Endometrial microvascular endothelial cells (primary cell): ENCODE data around the gene NFKBIL1. TPM values are rescaled to one million over a fixed set of nuclear protein-coding genes. Genes with fewer than 3 reads are reported as not detected.

Experiments
- in situ Hi-C: cut with HindIII; loops from 2 replicates; pipeline ENCODE4 v1.10.0; 2017; ENCODE audit warnings: low sequenced_read_pairs, low pct_unique_long_range_greater_than_20kb; ENCODE audit errors: inconsistent ontology term
- total RNA-seq: library from RNA; depleted of rRNA; stranded (reverse); fragments of >200 nt; gene quantifications from one replicate; pipeline ENCODE4 v1.2.3, GENCODE V29; 2015; ENCODE audit errors: inconsistent ontology term

NFKBIL1 gene
- total RNA-seq, 1 donor from 2014 or later = 13.1 TPM

GRCh38 chr6:31597006-31597405, 49.6 kb downstream of the NFKBIL1 start:
- in situ Hi-C loops = no loop called here

GRCh38 chr6:31607317-31607716, 59.9 kb downstream of the NFKBIL1 start:
- in situ Hi-C loops = no loop called here

Other genes with a start within 250 kb of the NFKBIL1 start
- 719 TPM for gene HLA-B, start 190.4 kb upstream of the NFKBIL1 start, total RNA-seq
- 68.9 TPM for gene MICA, start 144.0 kb upstream of the NFKBIL1 start, total RNA-seq
- gene MICB, start 49.5 kb upstream of the NFKBIL1 start, total RNA-seq = 26.1 TPM
- not detected for gene MCCD1, start 18.6 kb upstream of the NFKBIL1 start, total RNA-seq
- gene DDX39B, start 5.6 kb upstream of the NFKBIL1 start, total RNA-seq = 465 TPM
- gene ATP6V1G2, start 1.0 kb upstream of the NFKBIL1 start, total RNA-seq = not detected
- gene LTA, start 24.7 kb downstream of the NFKBIL1 start, total RNA-seq = not detected
- not detected for gene TNF, start 28.0 kb downstream of the NFKBIL1 start, total RNA-seq
- not detected for gene LTB, start 34.8 kb downstream of the NFKBIL1 start, total RNA-seq
- not detected for gene LST1, start 38.7 kb downstream of the NFKBIL1 start, total RNA-seq
- gene NCR3, start 45.4 kb downstream of the NFKBIL1 start, total RNA-seq = not detected
- not detected for gene AIF1, start 67.6 kb downstream of the NFKBIL1 start, total RNA-seq
- 79.4 TPM for gene PRRC2A, start 73.1 kb downstream of the NFKBIL1 start, total RNA-seq
- 262 TPM for gene BAG6, start 105.1 kb downstream of the NFKBIL1 start, total RNA-seq
- 1.9 TPM for gene APOM, start 108.3 kb downstream of the NFKBIL1 start, total RNA-seq
- 17.2 TPM for gene C6orf47, start 113.2 kb downstream of the NFKBIL1 start, total RNA-seq
- 15.2 TPM for gene GPANK1, start 117.4 kb downstream of the NFKBIL1 start, total RNA-seq
- 271 TPM for gene CSNK2B, start 118.5 kb downstream of the NFKBIL1 start, total RNA-seq
- 1.1 TPM for gene LY6G5B, start 122.4 kb downstream of the NFKBIL1 start, total RNA-seq
- gene LY6G5C, start 133.5 kb downstream of the NFKBIL1 start, total RNA-seq = 0.93 TPM
- 44.8 TPM for gene ABHD16A, start 155.7 kb downstream of the NFKBIL1 start, total RNA-seq
- not detected for gene LY6G6F, start 159.3 kb downstream of the NFKBIL1 start, total RNA-seq
- not detected for gene LY6G6D, start 167.7 kb downstream of the NFKBIL1 start, total RNA-seq
- gene LY6G6C, start 174.1 kb downstream of the NFKBIL1 start, total RNA-seq = not detected
- not detected for gene MPIG6B, start 175.8 kb downstream of the NFKBIL1 start, total RNA-seq
- 64.2 TPM for gene DDAH2, start 181.7 kb downstream of the NFKBIL1 start, total RNA-seq
- gene CLIC1, start 188.9 kb downstream of the NFKBIL1 start, total RNA-seq = 1,067 TPM
- 7.8 TPM for gene MSH5, start 192.4 kb downstream of the NFKBIL1 start, total RNA-seq
- gene SAPCD1, start 215.0 kb downstream of the NFKBIL1 start, total RNA-seq = not detected
- not detected for gene VWA7, start 229.7 kb downstream of the NFKBIL1 start, total RNA-seq
- 101 TPM for gene VARS1, start 248.1 kb downstream of the NFKBIL1 start, total RNA-seq